ENCODE results near the gene ANO4. TPM values are rescaled to one million over a fixed set of nuclear protein-coding genes. Genes with fewer than 3 reads are reported as not detected.

The ANO4 gene
- total and polyA plus RNA-seq, 2 of the 8 experiments (the other 6 are each of a cell fraction or from before 2014, with no cell fraction given) = 1.1 to 3.4 TPM

- no peak for TF ChIP-seq KDM5A (IDR thresholded peaks at IDR 0.05; ENCODE audit: low read length)
Measured at GRCh38 chr12:100993916-100994450, 199.4 kb downstream of the ANO4 start (continued).
